HepG2 (cell line): ENCODE data around the gene CCDC158. TPM values are rescaled to one million over a fixed set of nuclear protein-coding genes. Genes with fewer than 3 reads are reported as not detected.

ENCODE experiments used
- GATAD1 ChIP-seq: IDR thresholded peaks from 2 replicates; pipeline ENCODE4 v1.6.1; 2016; ENCODE audit warnings: missing genetic modification reagents, missing compliant biosample characterization
- GMEB2 ChIP-seq: IDR thresholded peaks from 2 replicates; pipeline ENCODE4 v1.6.1; 2016; ENCODE audit warnings: missing biosample characterization, missing genetic modification reagents, low read depth
- HDAC2 ChIP-seq: sonication (generic); formaldehyde crosslinking; IDR thresholded peaks from 2 replicates; pipeline ENCODE4 v1.4.0; 2020; ENCODE audit warnings: missing genetic modification reagents
- HIVEP1 ChIP-seq: sonication (generic); formaldehyde crosslinking; IDR thresholded peaks from 2 replicates; pipeline ENCODE4 v1.4.0; 2020; ENCODE audit warnings: mild to moderate bottlenecking, missing genetic modification reagents
- HOXA5 ChIP-seq: sonication (generic); formaldehyde crosslinking; IDR thresholded peaks from 2 replicates; pipeline ENCODE4 v1.4.0; 2020; ENCODE audit warnings: missing genetic modification reagents
- POLR2G ChIP-seq: fragments of 200-400 bp; formaldehyde crosslinking; IDR thresholded peaks from 2 replicates; pipeline ENCODE4 v1.6.1; 2018; ENCODE audit warnings: mild to moderate bottlenecking, low read depth, low read length, moderate library complexity
- PREB ChIP-seq: sonication (generic); formaldehyde crosslinking; IDR thresholded peaks from 2 replicates; pipeline ENCODE4 v1.4.0; 2020; ENCODE audit warnings: missing genetic modification reagents
- RBM39 ChIP-seq: fragments of 200-400 bp; formaldehyde crosslinking; IDR thresholded peaks from one replicate; pipeline ENCODE4 v1.6.1; 2018; ENCODE audit warnings: antibody characterized with exemption, mild to moderate bottlenecking, low read depth, low read length; ENCODE audit not compliant: poor library complexity, severe bottlenecking
- REPIN1 ChIP-seq: sonication (generic); formaldehyde crosslinking; IDR thresholded peaks from 2 replicates; pipeline ENCODE4 v1.8.0; 2022; ENCODE audit warnings: missing genetic modification reagents, low read depth, mild to moderate bottlenecking, borderline replicate concordance
- SIN3B ChIP-seq: fragments of 150-350 bp; IDR thresholded peaks from 2 replicates; pipeline ENCODE4 v1.6.1; 2014; ENCODE audit warnings: low read length
- ZNF331 ChIP-seq: sonication (generic); formaldehyde crosslinking; IDR thresholded peaks from 2 replicates; pipeline ENCODE4 v1.4.0; 2020; ENCODE audit warnings: missing genetic modification reagents
- ZNF563 ChIP-seq: sonication (generic); formaldehyde crosslinking; IDR thresholded peaks from 2 replicates; pipeline ENCODE4 v1.8.0; 2022; ENCODE audit warnings: mild to moderate bottlenecking, moderate library complexity, missing genetic modification reagents
- ZNF7 ChIP-seq: IDR thresholded peaks from 2 replicates; pipeline ENCODE4 v1.6.1; 2016; ENCODE audit warnings: missing biosample characterization, missing genetic modification reagents
- ZNF816 ChIP-seq: sonication (generic); formaldehyde crosslinking; IDR thresholded peaks from 2 replicates; pipeline ENCODE4 v1.8.0; 2022; ENCODE audit warnings: missing genetic modification reagents, mild to moderate bottlenecking, borderline replicate concordance
- ZNF891 ChIP-seq: sonication (generic); formaldehyde crosslinking; IDR thresholded peaks from 2 replicates; pipeline ENCODE4 v1.5.0; 2020; ENCODE audit warnings: mild to moderate bottlenecking, missing genetic modification reagents
- polyA plus RNA-seq, 8 experiments: library from polyadenylated mRNA; depleted of rRNA in 3 of 8; stranded (reverse) in 7 of 8; unstranded in 1 of 8; fragments of >200 nt; fragmentation: Illumina TruSeq in 4 of 8; extraction: Trizol in 4 of 8; gene quantifications; 2 replicates each; pipeline versions ENCODE4 v1.2.1 to v1.2.3, GENCODE V29; 2011 to 2016; ENCODE audit warnings: low read depth in 4 of 8, missing spikeins in 1 of 8, mixed read lengths in 1 of 8; ENCODE audit not compliant: insufficient read depth in 1 of 8
- total RNA-seq, 5 experiments: library from RNA; depleted of rRNA; stranded (reverse); fragments of >200 nt; fragmentation: Illumina TruSeq; extraction: Trizol; gene quantifications; 2 replicates each; pipeline ENCODE4 v1.2.3, GENCODE V29; 2016; ENCODE audit warnings: low read depth in 1 of 5
- TF ChIP-seq, protein P1 (sequence below): sonication (generic); formaldehyde crosslinking; IDR thresholded peaks from 2 replicates; pipeline ENCODE4 v1.5.0; 2020; ENCODE audit warnings: mild to moderate bottlenecking, missing genetic modification reagents
- TF ChIP-seq, protein P2 (sequence below), 2 experiments: sonication (generic) in 1 of 2; formaldehyde crosslinking in 1 of 2; IDR thresholded peaks; 2 replicates each; pipeline versions ENCODE4 v1.6.1 to v1.9.0; 2014 to 2022; ENCODE audit warnings: antibody characterized with exemption in 1 of 2, borderline replicate concordance in 1 of 2, inconsistent platforms in 1 of 2, low read depth in 1 of 2, missing genetic modification reagents in 1 of 2

CCDC158 gene
- total and polyA plus RNA-seq, 2 of the 13 experiments (the other 11 are each of a cell fraction or from before 2014, with no cell fraction given), result not detected

DNA sequence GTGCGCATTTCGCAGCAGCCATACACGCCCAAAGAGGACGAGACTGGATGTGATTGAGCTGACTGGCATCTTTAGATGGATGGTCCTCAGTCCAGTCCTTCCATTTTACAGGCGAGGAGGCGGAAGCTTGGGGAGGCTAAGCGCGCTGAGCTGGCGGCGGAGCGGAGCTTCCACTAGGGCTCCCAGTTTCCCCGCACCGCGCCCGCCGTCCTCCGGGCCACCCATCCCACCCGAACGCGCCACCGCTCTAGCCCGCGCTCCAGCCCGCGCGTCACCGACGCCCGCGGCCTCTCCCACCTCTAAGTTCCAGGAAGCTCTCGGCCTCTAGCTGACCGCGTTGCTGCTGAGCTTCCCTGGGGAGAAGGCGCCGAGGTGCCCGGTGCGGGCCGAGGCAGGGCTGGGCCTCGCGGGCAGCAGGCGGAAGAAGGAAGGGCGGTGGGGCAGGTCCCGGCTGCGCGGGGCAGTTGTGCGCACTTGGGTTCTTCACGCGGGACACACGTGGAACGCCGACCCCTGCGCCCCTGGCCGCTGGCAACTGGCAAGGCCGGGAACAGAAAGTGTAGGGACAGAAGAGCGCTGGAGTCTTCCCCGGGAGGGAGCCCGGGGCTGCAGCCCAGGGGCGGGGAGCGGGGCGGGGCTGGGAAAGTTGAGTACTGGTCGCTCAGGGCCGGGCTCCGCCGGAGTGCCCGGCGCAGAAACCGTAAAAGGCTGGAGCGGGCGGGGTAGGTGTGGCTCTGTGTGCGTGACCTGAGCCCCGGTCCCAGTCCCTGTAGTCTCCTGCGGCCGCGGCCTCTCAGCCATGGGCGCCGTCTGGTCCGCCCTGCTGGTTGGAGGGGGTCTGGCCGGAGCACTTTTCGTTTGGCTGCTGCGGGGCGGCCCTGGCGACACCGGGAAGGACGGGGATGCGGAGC lies 114.7 kb downstream of the CCDC158 start, which contains the start of gene STBD1 (continued):
- TF ChIP-seq PREB (no peak), GMEB2 (no peak), POLR2G (peak; percentile 70), ZNF816 (CRISPR knock-in tag) (0 out of 2 replicates have a peak, but pooled peaks have one; percentile 34), ZNF563 (CRISPR knock-in tag) (no peak), HDAC2 (CRISPR knock-in tag) (0 out of 2 replicates have a peak, but pooled peaks have one; percentile 20), ZNF7 (CRISPR knock-in tag) (no peak), SIN3B (no peak), ZNF331 (CRISPR knock-in tag) (no peak), GATAD1 (0 out of 2 replicates have a peak, but pooled peaks have one; percentile 56), ZNF891 (CRISPR knock-in tag) (peak; percentile 78), HIVEP1 (CRISPR knock-in tag) (peak; percentile 37; the same call in 1 of the 2 replicates), RBM39 (peak; percentile 57), REPIN1 (CRISPR knock-in tag) (peak; percentile 74), HOXA5 (peak; percentile 56)
- TF ChIP-seq, protein P1, sequence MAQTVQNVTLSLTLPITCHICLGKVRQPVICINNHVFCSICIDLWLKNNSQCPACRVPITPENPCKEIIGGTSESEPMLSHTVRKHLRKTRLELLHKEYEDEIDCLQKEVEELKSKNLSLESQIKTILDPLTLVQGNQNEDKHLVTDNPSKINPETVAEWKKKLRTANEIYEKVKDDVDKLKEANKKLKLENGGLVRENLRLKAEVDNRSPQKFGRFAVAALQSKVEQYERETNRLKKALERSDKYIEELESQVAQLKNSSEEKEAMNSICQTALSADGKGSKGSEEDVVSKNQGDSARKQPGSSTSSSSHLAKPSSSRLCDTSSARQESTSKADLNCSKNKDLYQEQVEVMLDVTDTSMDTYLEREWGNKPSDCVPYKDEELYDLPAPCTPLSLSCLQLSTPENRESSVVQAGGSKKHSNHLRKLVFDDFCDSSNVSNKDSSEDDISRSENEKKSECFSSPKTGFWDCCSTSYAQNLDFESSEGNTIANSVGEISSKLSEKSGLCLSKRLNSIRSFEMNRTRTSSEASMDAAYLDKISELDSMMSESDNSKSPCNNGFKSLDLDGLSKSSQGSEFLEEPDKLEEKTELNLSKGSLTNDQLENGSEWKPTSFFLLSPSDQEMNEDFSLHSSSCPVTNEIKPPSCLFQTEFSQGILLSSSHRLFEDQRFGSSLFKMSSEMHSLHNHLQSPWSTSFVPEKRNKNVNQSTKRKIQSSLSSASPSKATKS, result no peak; the same call in 1 of the 2 replicates
- TF ChIP-seq, protein P2, sequence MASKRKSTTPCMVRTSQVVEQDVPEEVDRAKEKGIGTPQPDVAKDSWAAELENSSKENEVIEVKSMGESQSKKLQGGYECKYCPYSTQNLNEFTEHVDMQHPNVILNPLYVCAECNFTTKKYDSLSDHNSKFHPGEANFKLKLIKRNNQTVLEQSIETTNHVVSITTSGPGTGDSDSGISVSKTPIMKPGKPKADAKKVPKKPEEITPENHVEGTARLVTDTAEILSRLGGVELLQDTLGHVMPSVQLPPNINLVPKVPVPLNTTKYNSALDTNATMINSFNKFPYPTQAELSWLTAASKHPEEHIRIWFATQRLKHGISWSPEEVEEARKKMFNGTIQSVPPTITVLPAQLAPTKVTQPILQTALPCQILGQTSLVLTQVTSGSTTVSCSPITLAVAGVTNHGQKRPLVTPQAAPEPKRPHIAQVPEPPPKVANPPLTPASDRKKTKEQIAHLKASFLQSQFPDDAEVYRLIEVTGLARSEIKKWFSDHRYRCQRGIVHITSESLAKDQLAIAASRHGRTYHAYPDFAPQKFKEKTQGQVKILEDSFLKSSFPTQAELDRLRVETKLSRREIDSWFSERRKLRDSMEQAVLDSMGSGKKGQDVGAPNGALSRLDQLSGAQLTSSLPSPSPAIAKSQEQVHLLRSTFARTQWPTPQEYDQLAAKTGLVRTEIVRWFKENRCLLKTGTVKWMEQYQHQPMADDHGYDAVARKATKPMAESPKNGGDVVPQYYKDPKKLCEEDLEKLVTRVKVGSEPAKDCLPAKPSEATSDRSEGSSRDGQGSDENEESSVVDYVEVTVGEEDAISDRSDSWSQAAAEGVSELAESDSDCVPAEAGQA (IDR thresholded peaks at IDR 0.05; ENCODE audit: low read depth), result no peak
- TF ChIP-seq, protein P2 (CRISPR knock-in tag; IDR thresholded peaks at IDR 0.05; ENCODE audit: borderline replicate concordance), result no peak; the same call in 1 of the 2 replicates
